Mesothelial cell of epicardium (in vitro differentiated cells): ENCODE measurements around the gene DENND5B. TPM values are rescaled to one million over a fixed set of nuclear protein-coding genes. Genes with fewer than 3 reads are reported as not detected.

Experiments
- DNase-seq, 2 experiments: peaks; one replicate each; pipeline ENCODE4 v3.0.0; 2021; ENCODE audit warnings: low spot score in 2 of 2; ENCODE audit not compliant: unreplicated experiment in 2 of 2
- H3K27ac Mint-ChIP-seq: 2 replicates; pipeline ENCODE4 v1.8.0; 2021; ENCODE audit warnings: mixed read lengths
- H3K27me3 Mint-ChIP-seq: 2 replicates; pipeline ENCODE4 v1.8.0; 2021; ENCODE audit warnings: low read depth, mixed read lengths
- H3K36me3 Mint-ChIP-seq: 2 replicates; pipeline ENCODE4 v1.8.0; 2021; ENCODE audit warnings: mixed read lengths
- H3K4me1 Mint-ChIP-seq: 2 replicates; pipeline ENCODE4 v1.8.0; 2021; ENCODE audit warnings: mixed read lengths
- H3K4me3 Mint-ChIP-seq: 2 replicates; pipeline ENCODE4 v1.8.0; 2021; ENCODE audit warnings: mild to moderate bottlenecking, moderate library complexity, mixed read lengths
- H3K9me3 Mint-ChIP-seq: 2 replicates; pipeline ENCODE4 v1.8.0; 2021; ENCODE audit warnings: mixed read lengths
- CTCF ChIP-seq: fragments of 200-600 bp; sonication (generic); IDR thresholded peaks from one replicate; pipeline ENCODE4 v1.5.0; 2021; ENCODE audit warnings: antibody characterized with exemption; ENCODE audit not compliant: unreplicated experiment
- total RNA-seq: library from RNA; stranded (reverse); gene quantifications from 3 replicates; pipeline ENCODE4 v1.2.1, GENCODE V29; 2021

Gene DENND5B
- total RNA-seq, 1 donor from 2014 or later, result 27.1 TPM

GRCh38 chr12:31498424-31498823 lies 92.5 kb downstream of the DENND5B start:
- TF ChIP-seq CTCF, result no peak
- Mint-ChIP-seq H3K4me1 (peaks cover 42% of the 10 kb centered on the region), H3K9me3 (no peaks in the 10 kb centered on the region), H3K27me3 (no peaks in the 10 kb centered on the region), H3K4me3 (no peak overlapping the region), H3K27ac (peak overlapping the region; percentile 33), H3K36me3 (peaks cover 5% of the 10 kb centered on the region)
- no peak for DNase-seq

- H3K27me3 Mint-ChIP-seq, result no peaks in the 10 kb centered on the region
- no peak overlapping the region for H3K4me3 Mint-ChIP-seq
- no peak overlapping the region for H3K27ac Mint-ChIP-seq
- no peak for TF ChIP-seq CTCF
- H3K9me3 Mint-ChIP-seq, result no peaks in the 10 kb centered on the region
- H3K36me3 Mint-ChIP-seq, result peaks cover 5% of the 10 kb centered on the region
- no peak for DNase-seq
- H3K4me1 Mint-ChIP-seq, result peaks cover 61% of the 10 kb centered on the region
These were observed 94.7 kb downstream of the DENND5B start for GRCh38 chr12:31496257-31496656.

GRCh38 chr12:31494455-31494854 lies 96.5 kb downstream of the DENND5B start:
- H3K4me3 Mint-ChIP-seq, result no peak overlapping the region
- no peak for TF ChIP-seq CTCF
- H3K9me3 Mint-ChIP-seq, result no peaks in the 10 kb centered on the region
- peaks cover 69% of the 10 kb centered on the region for H3K4me1 Mint-ChIP-seq
- no peak for DNase-seq
- peaks cover 8% of the 10 kb centered on the region for H3K36me3 Mint-ChIP-seq
- no peak overlapping the region for H3K27ac Mint-ChIP-seq
- H3K27me3 Mint-ChIP-seq, result no peaks in the 10 kb centered on the region

GRCh38 chr12:31492599-31493196 lies 98.2 kb downstream of the DENND5B start:
- peak overlapping the region; percentile 60 for H3K27ac Mint-ChIP-seq

GRCh38 chr12:31491841-31492598 lies 98.9 kb downstream of the DENND5B start:
- H3K27me3 Mint-ChIP-seq, result no peaks in the 10 kb centered on the region
- TF ChIP-seq CTCF, result no peak
- H3K9me3 Mint-ChIP-seq, result no peaks in the 10 kb centered on the region
- H3K4me3 Mint-ChIP-seq, result no peak overlapping the region
- H3K4me1 Mint-ChIP-seq, result peaks cover 64% of the 10 kb centered on the region
- DNase-seq, result no peak
- H3K36me3 Mint-ChIP-seq, result peaks cover 8% of the 10 kb centered on the region
- peak overlapping the region; percentile 79 for H3K27ac Mint-ChIP-seq

More at GRCh38 chr12:31492599-31493196, 98.2 kb downstream of the DENND5B start:
- TF ChIP-seq CTCF, result no peak
- no peak for DNase-seq
- Mint-ChIP-seq H3K27me3 (no peaks in the 10 kb centered on the region), H3K4me1 (peaks cover 70% of the 10 kb centered on the region), H3K4me3 (no peak overlapping the region), H3K9me3 (no peaks in the 10 kb centered on the region), H3K36me3 (peaks cover 8% of the 10 kb centered on the region)
